ENCODE measurements around the gene SPCS3. TPM values are rescaled to one million over a fixed set of nuclear protein-coding genes. Genes with fewer than 3 reads are reported as not detected.
"Not testable (repeated sequence)": the region's sequence is repeated elsewhere in the genome, so short reads cannot be mapped to it uniquely, and the experiment has no call there.

SPCS3 gene
- total RNA-seq, 1 donor from 2014 or later, result 80.1 TPM

- no peak for TF ChIP-seq CTCF (conservative IDR thresholded peaks at IDR 0.05; ENCODE audit: low read depth, low read length)
- H3K4me3 ChIP-seq (ENCODE audit: low read depth, low read length), result no peak overlapping the region
- DNase-seq (ENCODE audit: low read depth), result no peak
Measured at GRCh38 chr4:176342384-176342783, 22.6 kb downstream of the SPCS3 start.

GRCh38 chr4:176343286-176343685 is 23.5 kb downstream of the SPCS3 start:
- no peak for TF ChIP-seq CTCF (conservative IDR thresholded peaks at IDR 0.05; ENCODE audit: low read depth, low read length)
- H3K4me3 ChIP-seq (ENCODE audit: low read depth, low read length), result no peak overlapping the region
- DNase-seq (ENCODE audit: low read depth), result no peak

- not testable (repeated sequence) for DNase-seq (ENCODE audit: low read depth); H3K4me3 ChIP-seq (ENCODE audit: low read depth, low read length)
Measured at GRCh38 chr4:176345346-176345745, 25.6 kb downstream of the SPCS3 start.

- H3K4me3 ChIP-seq (ENCODE audit: low read depth, low read length), result not testable (repeated sequence)
Measured at GRCh38 chr4:176346836-176347235, 27.1 kb downstream of the SPCS3 start.

GRCh38 chr4:176350671-176351070 is 30.9 kb downstream of the SPCS3 start:
- no peak overlapping the region for H3K4me3 ChIP-seq (ENCODE audit: low read depth, low read length)
- TF ChIP-seq CTCF (conservative IDR thresholded peaks at IDR 0.05; ENCODE audit: low read depth, low read length), result no peak
- DNase-seq (ENCODE audit: low read depth), result no peak

More at GRCh38 chr4:176346836-176347235, 27.1 kb downstream of the SPCS3 start:
- not testable (repeated sequence) for DNase-seq (ENCODE audit: low read depth)

- no peak for TF ChIP-seq CTCF (conservative IDR thresholded peaks at IDR 0.05; ENCODE audit: low read depth, low read length)
Measured at GRCh38 chr4:176354884-176355283, 35.1 kb downstream of the SPCS3 start.

GRCh38 chr4:176357359-176358082 is 37.8 kb downstream of the SPCS3 start:
- DNase-seq (ENCODE audit: low read depth), result no peak
- no peak for TF ChIP-seq CTCF (conservative IDR thresholded peaks at IDR 0.05; ENCODE audit: low read depth, low read length)
- H3K4me3 ChIP-seq (ENCODE audit: low read depth, low read length), result no peak overlapping the region

More at GRCh38 chr4:176354884-176355283, 35.1 kb downstream of the SPCS3 start:
- H3K4me3 ChIP-seq (ENCODE audit: low read depth, low read length), result no peak overlapping the region
- no peak for DNase-seq (ENCODE audit: low read depth)

GRCh38 chr4:176358083-176358469 is 38.3 kb downstream of the SPCS3 start:
- no peak for TF ChIP-seq CTCF (conservative IDR thresholded peaks at IDR 0.05; ENCODE audit: low read depth, low read length)
- DNase-seq (ENCODE audit: low read depth), result no peak
- no peak overlapping the region for H3K4me3 ChIP-seq (ENCODE audit: low read depth, low read length)

Data from epithelial cell of proximal tubule (primary cell).